ENCODE data around the gene HHEX. TPM values are rescaled to one million over a fixed set of nuclear protein-coding genes. Genes with fewer than 3 reads are reported as not detected.

HHEX gene
- total and polyA plus RNA-seq, 2 of the 4 experiments (the other 2 are of a cell fraction): 2.3 to 7.7 TPM

DNA sequence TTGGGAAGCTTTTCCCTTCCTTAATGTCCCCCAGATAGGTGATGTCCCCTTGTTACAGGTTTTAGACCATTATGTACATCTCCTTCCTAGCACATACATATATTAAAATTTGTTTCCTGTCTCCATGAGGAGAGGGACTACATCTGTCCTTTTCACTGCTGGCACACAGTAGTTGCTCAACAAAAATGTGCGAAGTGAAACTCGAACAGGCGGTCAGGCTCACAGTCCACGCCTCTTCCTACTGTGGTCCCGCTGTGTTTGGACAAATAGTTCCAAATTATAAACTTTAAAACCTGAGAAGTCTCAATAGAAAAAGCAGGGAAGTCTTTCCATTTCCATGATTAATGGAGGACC, 1.2 kb upstream of the HHEX start:
- dilution Hi-C loops (cut with HindIII; ENCODE audit: low sequenced_read_pairs, unreplicated experiment): no loop called here
- BruUV-seq (replicated peaks): no TSS peak
- intact Hi-C loops (cut with micrococcal nuclease): loop anchor here (2.0 kb wide), 1 partner anchor 192 kb away; no protein-coding TSS in a partner anchor

More for the DNA sequence above, 1.2 kb upstream of the HHEX start:
- no peak for ATAC-seq (ENCODE audit: low read depth)
- ChIA-PET POLR2A (ENCODE audit: unreplicated experiment) (no interaction called here), CTCF (no interaction called here)
- Histone ChIP-seq H3K27ac (ENCODE audit: insufficient read depth, low read length) (peak overlapping the region; percentile 48; the same call in 1 of the 2 replicates), H3K36me3 (ENCODE audit: control insufficient read depth, insufficient read depth, low read length) (peaks cover 7% of the 10 kb centered on the region), H2AK9ac (replicated peaks; ENCODE audit: low read depth, low read length, poor library complexity) (peak overlapping the region; percentile 81), H2BK20ac (ENCODE audit: low read depth, low read length) (no peak overlapping the region), H2BK15ac (ENCODE audit: low read depth, low read length) (no peak overlapping the region), H3K9me3 (ENCODE audit: control insufficient read depth, insufficient read depth, low read length) (peaks cover 13% of the 10 kb centered on the region; the same call in 1 of the 2 replicates), H3K4ac (ENCODE audit: low read depth, low read length) (no peak overlapping the region; the same call in 1 of the 2 replicates), H3K4me3 (ENCODE audit: insufficient read depth, low read depth, low read length) (peak overlapping the region; percentile 85), H3K27me3 (ENCODE audit: control insufficient read depth, insufficient read depth, low read length) (no peaks in the 10 kb centered on the region), H4K20me1 (ENCODE audit: insufficient read depth, low read length) (0 out of 2 replicates have a peak, but pooled peaks cover 3% of the 10 kb centered on the region), H4K91ac (ENCODE audit: insufficient read depth, low read depth, low read length) (no peak overlapping the region), H3K14ac (replicated peaks; ENCODE audit: low read depth, low read length) (peak overlapping the region; percentile 5; the same call in 1 of the 2 replicates), H2AK5ac (ENCODE audit: low read depth, low read length) (no peak overlapping the region), H3K18ac (ENCODE audit: low read depth, low read length) (no peak overlapping the region), H4K5ac (ENCODE audit: low read depth, low read length) (no peak overlapping the region), H3K9me1 (ENCODE audit: insufficient read depth, low read length) (0 out of 2 replicates have a peak, but pooled peaks cover 5% of the 10 kb centered on the region), H2BK5ac (ENCODE audit: low read depth, low read length, poor library complexity, severe bottlenecking) (no peak overlapping the region), H3K9ac (ENCODE audit: low read depth, low read length) (0 out of 2 replicates have a peak overlapping the region, but pooled peaks have one; percentile 55), H3K4me2 (ENCODE audit: low read depth, low read length) (peak overlapping the region; percentile 59), H3K56ac (ENCODE audit: extremely low read depth, insufficient read depth, low read length) (no peak overlapping the region), H3K79me1 (ENCODE audit: low read depth in 1 of 2, low read length in 2 of 2) (peaks cover 20 to 38% of the 10 kb centered on the region in 2 experiments; a peak in 3 of 4 replicates), H4K8ac (ENCODE audit: low read depth in 2 of 2, low read length in 2 of 2) (peak overlapping the region in 1 of 2 experiments; percentile 65; a peak in 2 of 4 replicates), H2AFZ (replicated peaks; ENCODE audit: low read length, poor library complexity) (peak overlapping the region; percentile 96), H3K23ac (ENCODE audit: low read depth, low read length) (peak overlapping the region; percentile 48; the same call in 1 of the 2 replicates), H3K4me1 (ENCODE audit: control insufficient read depth, insufficient read depth, low read length) (peaks cover 10% of the 10 kb centered on the region), H2BK120ac (ENCODE audit: low read depth, low read length) (no peak overlapping the region)
- in situ Hi-C loops (cut with MboI; ENCODE audit: low sequenced_read_pairs): no loop called here
- TF ChIP-seq CEBPB (IDR thresholded peaks at IDR 0.05; ENCODE audit: low read depth, low read length): no peak
- TF ChIP-seq MXI1 (IDR thresholded peaks at IDR 0.05; ENCODE audit: borderline replicate concordance, low read depth, low read length): no peak
- WGBS, 2 experiments (ENCODE audit: extremely low coverage in 2 of 2, insufficient read length in 1 of 2): no CpG with 5 or more reads among the region's 5 CpGs
- DNase-seq: no peak
